B cell (primary cell): ENCODE results near the gene STIL.

Experiments used
- EZH2 ChIP-seq: IDR thresholded peaks from 2 replicates; pipeline ENCODE4 v1.6.1; 2012; ENCODE audit warnings: borderline replicate concordance, low read depth, mild to moderate bottlenecking, moderate library complexity, low read length; ENCODE audit not compliant: insufficient read depth, poor library complexity, severe bottlenecking
- TF ChIP-seq, protein P1 (sequence below): fragments of 200-600 bp; IDR thresholded peaks from one replicate; pipeline ENCODE4 v1.8.0; 2022; ENCODE audit warnings: antibody characterized with exemption, mild to moderate bottlenecking

DNA sequence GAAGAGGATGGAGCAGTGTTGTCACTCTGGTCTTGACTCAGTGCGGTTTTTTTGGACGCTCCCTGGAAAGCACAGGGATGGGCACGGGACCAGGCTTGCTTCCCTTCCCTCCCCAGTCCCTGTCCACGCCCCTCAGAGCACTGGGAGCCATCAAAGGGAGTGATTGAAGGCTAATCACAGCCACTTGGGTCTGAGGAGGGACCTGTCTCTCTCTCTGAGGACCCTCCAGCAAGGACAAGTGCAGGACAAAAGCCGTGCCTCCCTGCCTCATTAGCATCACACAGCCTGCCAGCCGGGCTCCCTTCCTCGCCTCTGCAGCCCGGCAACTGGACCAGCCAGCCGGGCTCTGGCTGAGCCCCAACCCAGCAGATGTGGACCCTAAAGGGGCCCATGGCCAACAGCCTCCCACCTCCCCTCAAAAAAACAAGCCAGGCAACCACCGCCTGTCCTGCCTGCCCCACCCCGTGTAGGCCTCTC, 105.5 kb downstream of the STIL start:
- TF ChIP-seq, protein P1, sequence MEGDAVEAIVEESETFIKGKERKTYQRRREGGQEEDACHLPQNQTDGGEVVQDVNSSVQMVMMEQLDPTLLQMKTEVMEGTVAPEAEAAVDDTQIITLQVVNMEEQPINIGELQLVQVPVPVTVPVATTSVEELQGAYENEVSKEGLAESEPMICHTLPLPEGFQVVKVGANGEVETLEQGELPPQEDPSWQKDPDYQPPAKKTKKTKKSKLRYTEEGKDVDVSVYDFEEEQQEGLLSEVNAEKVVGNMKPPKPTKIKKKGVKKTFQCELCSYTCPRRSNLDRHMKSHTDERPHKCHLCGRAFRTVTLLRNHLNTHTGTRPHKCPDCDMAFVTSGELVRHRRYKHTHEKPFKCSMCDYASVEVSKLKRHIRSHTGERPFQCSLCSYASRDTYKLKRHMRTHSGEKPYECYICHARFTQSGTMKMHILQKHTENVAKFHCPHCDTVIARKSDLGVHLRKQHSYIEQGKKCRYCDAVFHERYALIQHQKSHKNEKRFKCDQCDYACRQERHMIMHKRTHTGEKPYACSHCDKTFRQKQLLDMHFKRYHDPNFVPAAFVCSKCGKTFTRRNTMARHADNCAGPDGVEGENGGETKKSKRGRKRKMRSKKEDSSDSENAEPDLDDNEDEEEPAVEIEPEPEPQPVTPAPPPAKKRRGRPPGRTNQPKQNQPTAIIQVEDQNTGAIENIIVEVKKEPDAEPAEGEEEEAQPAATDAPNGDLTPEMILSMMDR, result no peak
- TF ChIP-seq EZH2, result no peak
